AG04450 (cell line): ENCODE measurements around the gene DPH1. TPM values are rescaled to one million over a fixed set of nuclear protein-coding genes. Genes with fewer than 3 reads are reported as not detected.

Source experiments
- CTCF ChIA-PET: fragments of 300-600, 350-600 bp; formaldehyde crosslinking; extraction: SDS; loops from one replicate; lab custom pipeline; 2022; ENCODE audit warnings: antibody characterized with exemption, inconsistent platforms; lab: Charles Lee
- POLR2A ChIA-PET: fragments of 350-600 bp; formaldehyde crosslinking; extraction: SDS; loops from one replicate; lab custom pipeline; 2021; ENCODE audit warnings: antibody characterized with exemption, inconsistent platforms; lab: Yijun Ruan, JAX
- DNase-seq: peaks from one replicate; pipeline ENCODE4 v3.0.0-alpha.2; 2011; ENCODE audit warnings: low read depth, low spot score
- H3K27ac ChIP-seq: one replicate; pipeline ENCODE4 v1.5.1; 2012; ENCODE audit warnings: low read depth, low read length, control low read depth
- H3K27me3 ChIP-seq: one replicate; pipeline ENCODE4 v1.6.0; 2012; ENCODE audit warnings: low read length; ENCODE audit not compliant: control insufficient read depth, insufficient read depth
- H3K4me3 ChIP-seq: 2 replicates; pipeline ENCODE4 v1.5.1; 2011; ENCODE audit warnings: mild to moderate bottlenecking, low read depth, low read length, control low read depth
- H3K9me3 ChIP-seq: 2 replicates; pipeline ENCODE4 v1.5.1; 2012; ENCODE audit warnings: low read length; ENCODE audit not compliant: control insufficient read depth, insufficient read depth
- polyA plus RNA-seq: library from polyadenylated mRNA; depleted of rRNA; stranded (reverse); fragments of >200 nt; gene quantifications from 2 replicates; pipeline ENCODE4 v1.2.3, GENCODE V29; 2011
- TF ChIP-seq, protein P1 (sequence below): IDR thresholded peaks from 2 replicates; pipeline ENCODE4 v1.5.1; 2011; ENCODE audit warnings: low read depth, low read length, control low read depth, inconsistent platforms

The DPH1 gene
- polyA plus RNA-seq, 1 experiment, result 25.3 TPM

DNA sequence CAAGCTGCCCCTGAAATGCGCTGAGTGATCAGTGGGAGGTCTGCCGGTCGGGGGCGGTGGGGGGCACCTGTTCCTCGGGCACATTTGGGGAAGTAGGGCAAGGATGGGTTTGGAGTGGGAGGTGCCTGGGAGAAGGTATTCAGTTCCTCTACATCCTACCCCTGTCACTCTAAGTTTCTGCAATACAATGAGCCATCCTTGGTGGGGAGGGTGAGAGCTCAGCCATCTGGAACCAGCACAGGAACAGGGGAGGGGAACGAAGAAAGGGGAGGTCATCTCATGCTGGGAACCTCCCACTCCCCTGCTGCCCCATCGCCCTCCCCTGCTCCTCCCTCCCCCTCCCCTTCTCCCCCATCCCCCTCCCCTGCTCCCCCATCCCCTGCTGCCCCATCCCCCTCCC is 4.2 kb downstream of the DPH1 start:
- DNase-seq, result no peak
- CTCF ChIA-PET, result no interaction called here
- no peak overlapping the region for H3K4me3 ChIP-seq

GRCh38 chr17:2034806-2035540 is 5.0 kb downstream of the DPH1 start:
- H3K9me3 ChIP-seq, result no peaks in the 10 kb centered on the region
- ChIA-PET CTCF (no interaction called here), POLR2A (interaction anchor here (0.6 kb wide), 1 partner anchor 155 kb away, joined by 4 read pairs; no protein-coding TSS in a partner anchor)
- no peak overlapping the region for H3K4me3 ChIP-seq
- no peak overlapping the region for H3K27ac ChIP-seq
- no peak for DNase-seq
- TF ChIP-seq, protein P1, sequence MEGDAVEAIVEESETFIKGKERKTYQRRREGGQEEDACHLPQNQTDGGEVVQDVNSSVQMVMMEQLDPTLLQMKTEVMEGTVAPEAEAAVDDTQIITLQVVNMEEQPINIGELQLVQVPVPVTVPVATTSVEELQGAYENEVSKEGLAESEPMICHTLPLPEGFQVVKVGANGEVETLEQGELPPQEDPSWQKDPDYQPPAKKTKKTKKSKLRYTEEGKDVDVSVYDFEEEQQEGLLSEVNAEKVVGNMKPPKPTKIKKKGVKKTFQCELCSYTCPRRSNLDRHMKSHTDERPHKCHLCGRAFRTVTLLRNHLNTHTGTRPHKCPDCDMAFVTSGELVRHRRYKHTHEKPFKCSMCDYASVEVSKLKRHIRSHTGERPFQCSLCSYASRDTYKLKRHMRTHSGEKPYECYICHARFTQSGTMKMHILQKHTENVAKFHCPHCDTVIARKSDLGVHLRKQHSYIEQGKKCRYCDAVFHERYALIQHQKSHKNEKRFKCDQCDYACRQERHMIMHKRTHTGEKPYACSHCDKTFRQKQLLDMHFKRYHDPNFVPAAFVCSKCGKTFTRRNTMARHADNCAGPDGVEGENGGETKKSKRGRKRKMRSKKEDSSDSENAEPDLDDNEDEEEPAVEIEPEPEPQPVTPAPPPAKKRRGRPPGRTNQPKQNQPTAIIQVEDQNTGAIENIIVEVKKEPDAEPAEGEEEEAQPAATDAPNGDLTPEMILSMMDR, result no peak
- no peaks in the 10 kb centered on the region for H3K27me3 ChIP-seq

More for the DNA sequence above, 4.2 kb downstream of the DPH1 start:
- POLR2A ChIA-PET, result interaction anchor here (0.6 kb wide), 1 partner anchor 155 kb away, joined by 4 read pairs; no protein-coding TSS in a partner anchor
- TF ChIP-seq, protein P1, result no peak
- H3K27me3 ChIP-seq, result no peaks in the 10 kb centered on the region
- H3K27ac ChIP-seq, result no peak overlapping the region
- peaks cover 4% of the 10 kb centered on the region; the same call in 1 of the 2 replicates for H3K9me3 ChIP-seq

GRCh38 chr17:2035541-2036488 is 5.9 kb downstream of the DPH1 start:
- POLR2A ChIA-PET, result no interaction called here

DNA sequence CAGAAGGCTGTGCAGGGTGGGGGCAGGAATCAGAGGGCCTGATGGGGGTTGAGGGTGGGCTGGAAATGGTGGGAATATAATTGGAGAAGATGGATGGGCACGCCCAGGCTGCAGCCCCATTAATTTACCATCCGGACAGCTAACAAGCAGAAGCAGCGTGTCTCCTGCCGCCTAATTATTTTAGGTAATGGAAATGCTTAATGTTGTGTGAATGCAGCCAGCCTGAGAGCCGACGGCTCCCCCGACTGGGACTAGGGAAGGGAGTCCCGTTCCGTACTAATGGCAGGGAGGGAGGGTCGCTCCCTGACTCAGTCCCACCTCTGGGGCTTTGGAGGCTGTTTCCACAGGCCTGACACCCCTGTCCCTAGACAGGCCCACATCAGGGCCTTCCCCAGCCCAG is 7.2 kb downstream of the DPH1 start:
- CTCF ChIA-PET, result no interaction called here
- no peak for DNase-seq
- Histone ChIP-seq H3K4me3 (no peak overlapping the region), H3K9me3 (no peaks in the 10 kb centered on the region), H3K27ac (no peak overlapping the region), H3K27me3 (no peaks in the 10 kb centered on the region)
- POLR2A ChIA-PET, result interaction anchor here (0.7 kb wide), 1 partner anchor 199 kb away, joined by 7 read pairs; no protein-coding TSS in a partner anchor
- TF ChIP-seq, protein P1, result no peak

More at GRCh38 chr17:2035541-2036488, 5.9 kb downstream of the DPH1 start:
- TF ChIP-seq, protein P1, result no peak
- H3K4me3 ChIP-seq, result no peak overlapping the region
- CTCF ChIA-PET, result no interaction called here
- no peak overlapping the region for H3K27ac ChIP-seq
- no peak for DNase-seq
- no peaks in the 10 kb centered on the region for H3K27me3 ChIP-seq
- H3K9me3 ChIP-seq, result no peaks in the 10 kb centered on the region
